Gastrocnemius medialis (tissue), 4 donors: ENCODE data around the gene MYO15A.

Experiments
- CTCF ChIP-seq, 5 experiments: fragments of 450-650 bp in 3 of 5; fragments of 200-600 bp in 2 of 5; sonication (generic) in 2 of 5; IDR thresholded peaks in 4 of 5; conservative IDR thresholded peaks in 1 of 5; 1 replicate in 4 of 5; 2 replicates in 1 of 5; pipeline ENCODE4 v1.5.1; 2016 to 2019; ENCODE audit warnings: antibody characterized with exemption in 5 of 5, mild to moderate bottlenecking in 3 of 5, moderate library complexity in 3 of 5
- POLR2A ChIP-seq, 2 donors: fragments of 450-650 bp; IDR thresholded peaks; one replicate each; pipeline ENCODE4 v1.6.1; 2017; ENCODE audit warnings: antibody characterized with exemption in 2 of 2, mild to moderate bottlenecking in 2 of 2, moderate library complexity in 2 of 2

GRCh38 chr17:18107061-18107790 lies 1.3 kb upstream of the MYO15A start:
- no peak for TF ChIP-seq CTCF (IDR thresholded peaks at IDR 0.05 in 4 of 5, conservative IDR thresholded peaks at IDR 0.05 in 1 of 5)
- no peak for TF ChIP-seq POLR2A (IDR thresholded peaks at IDR 0.05)
